ENCODE data around the gene PLPPR3. TPM values are rescaled to one million over a fixed set of nuclear protein-coding genes. Genes with fewer than 3 reads are reported as not detected.

The PLPPR3 gene
- total RNA-seq, 1 experiment from 2014 or later = 63.7 TPM

DNA sequence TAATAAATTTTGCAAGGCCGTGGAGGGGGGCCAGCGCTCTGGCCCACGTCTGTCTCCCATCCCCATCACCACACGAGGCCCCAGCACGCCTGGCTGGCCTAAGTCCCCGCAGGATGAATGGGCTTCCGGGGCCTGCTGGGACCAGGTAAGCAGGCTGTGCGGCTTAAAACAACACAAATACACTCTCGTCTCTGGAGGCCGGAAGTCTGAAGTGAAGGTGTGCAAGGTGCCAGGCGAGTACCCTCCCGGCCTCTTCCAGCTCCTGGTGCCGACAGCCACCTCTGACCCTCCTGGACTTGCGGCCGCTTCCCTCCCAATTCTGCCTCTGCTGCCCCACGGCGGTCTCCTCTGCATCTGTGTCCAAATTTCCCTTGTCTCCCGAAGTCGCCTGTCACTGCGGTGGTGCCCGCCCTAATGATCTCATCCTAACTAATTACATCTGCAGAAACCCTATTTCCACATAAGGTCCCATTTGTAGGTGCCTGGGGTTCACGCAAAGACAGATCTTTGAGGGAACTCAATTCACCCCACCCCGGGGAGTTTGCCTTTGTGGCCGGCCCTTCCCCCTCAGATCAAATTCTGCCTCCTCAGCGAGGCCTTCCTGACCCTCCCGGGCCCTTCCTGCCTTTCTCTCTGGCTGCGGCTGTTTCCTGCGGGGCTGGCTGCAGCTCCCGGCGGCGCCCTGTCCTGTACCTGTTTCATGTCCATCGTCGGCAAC, 32.6 kb downstream of the PLPPR3 start:
- intact Hi-C loops (cut with micrococcal nuclease; ENCODE audit: unreplicated experiment) = no loop called here
- CTCF ChIA-PET = no interaction called here
- ATAC-seq = peak; percentile 74

DNA sequence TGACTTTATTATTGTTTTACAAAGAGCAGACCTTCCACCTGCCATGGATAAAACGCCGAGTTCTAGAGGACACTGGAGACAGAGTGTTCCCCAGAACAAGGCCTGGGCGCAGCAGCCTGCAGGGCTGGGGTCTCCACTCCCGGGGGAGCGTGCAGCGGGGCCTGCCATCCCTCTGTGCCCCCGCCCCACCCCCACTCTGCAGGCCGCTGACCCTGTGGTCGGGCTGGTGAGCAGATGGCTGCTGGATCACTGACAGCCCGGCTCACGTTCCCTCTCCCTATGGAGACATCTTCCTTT, 33.1 kb downstream of the PLPPR3 start:
- TF ChIP-seq POLR2AphosphoS5 (IDR thresholded peaks at IDR 0.05; ENCODE audit: low read depth, low read length) (peak; percentile 11; the same call in 1 of the 2 replicates), SIN3A (IDR thresholded peaks at IDR 0.05; ENCODE audit: borderline replicate concordance, insufficient read depth, low read depth, low read length) (no peak), REST (IDR thresholded peaks at IDR 0.05; ENCODE audit: insufficient read depth in 1 of 2, low read depth in 2 of 2, low read length in 1 of 2) (no peak)
- intact Hi-C loops (cut with micrococcal nuclease; ENCODE audit: unreplicated experiment) (no loop called here), in situ Hi-C loops (cut with HindIII; ENCODE audit: low pct_unique_long_range_greater_than_20kb, low sequenced_read_pairs) (no loop called here)
- H3K4me3 ChIP-seq (ENCODE audit: low read depth in 2 of 2, low read length in 2 of 2) = no peak overlapping the region
- peak overlapping the region; percentile 86 for H3K27ac ChIP-seq (ENCODE audit: low read length)
- DNase-seq (ENCODE audit: low read depth, low spot score) = no peak
- ChIA-PET CTCF (no interaction called here), POLR2A (no interaction called here)
- no TSS peak for BruUV-seq (replicated peaks)
- no peak; the same call in 1 of the 2 replicates for ATAC-seq
- H3K4me1 ChIP-seq (ENCODE audit: control insufficient read depth, insufficient read depth, low read length) = peaks cover 24% of the 10 kb centered on the region
- H3K27me3 ChIP-seq (ENCODE audit: control insufficient read depth, insufficient read depth, low read length) = no peaks in the 10 kb centered on the region
- no peaks in the 10 kb centered on the region for H3K9me3 ChIP-seq (ENCODE audit: control insufficient read depth, insufficient read depth, low read depth, low read length)
- no peaks in the 10 kb centered on the region for H3K36me3 ChIP-seq (ENCODE audit: control insufficient read depth, insufficient read depth, low read length)

More for the DNA sequence above, 32.6 kb downstream of the PLPPR3 start:
- Histone ChIP-seq H3K36me3 (ENCODE audit: control insufficient read depth, insufficient read depth, low read length) (no peaks in the 10 kb centered on the region), H3K27me3 (ENCODE audit: control insufficient read depth, insufficient read depth, low read length) (no peaks in the 10 kb centered on the region), H3K4me1 (ENCODE audit: control insufficient read depth, insufficient read depth, low read length) (peaks cover 24% of the 10 kb centered on the region), H3K27ac (ENCODE audit: low read length) (peak overlapping the region; percentile 86), H3K4me3 (ENCODE audit: low read depth in 2 of 2, low read length in 2 of 2) (peak overlapping the region in 1 of 2 experiments; percentile 13; a peak in 1 of 4 replicates), H3K9me3 (ENCODE audit: control insufficient read depth, insufficient read depth, low read depth, low read length) (no peaks in the 10 kb centered on the region)
- no TSS peak for BruUV-seq (replicated peaks)
- in situ Hi-C loops (cut with HindIII; ENCODE audit: low pct_unique_long_range_greater_than_20kb, low sequenced_read_pairs) = no loop called here
- POLR2A ChIA-PET = no interaction called here
- DNase-seq (ENCODE audit: low read depth, low spot score) = no peak
- TF ChIP-seq REST (IDR thresholded peaks at IDR 0.05; ENCODE audit: insufficient read depth in 1 of 2, low read depth in 2 of 2, low read length in 1 of 2) (no peak), SIN3A (IDR thresholded peaks at IDR 0.05; ENCODE audit: borderline replicate concordance, insufficient read depth, low read depth, low read length) (no peak), POLR2AphosphoS5 (IDR thresholded peaks at IDR 0.05; ENCODE audit: low read depth, low read length) (peak; percentile 5; the same call in 1 of the 2 replicates), TCF7L2 (IDR thresholded peaks at IDR 0.05; ENCODE audit: low read depth, low read length) (no peak; the same call in 1 of the 2 replicates)
- TF ChIP-seq, protein P1, sequence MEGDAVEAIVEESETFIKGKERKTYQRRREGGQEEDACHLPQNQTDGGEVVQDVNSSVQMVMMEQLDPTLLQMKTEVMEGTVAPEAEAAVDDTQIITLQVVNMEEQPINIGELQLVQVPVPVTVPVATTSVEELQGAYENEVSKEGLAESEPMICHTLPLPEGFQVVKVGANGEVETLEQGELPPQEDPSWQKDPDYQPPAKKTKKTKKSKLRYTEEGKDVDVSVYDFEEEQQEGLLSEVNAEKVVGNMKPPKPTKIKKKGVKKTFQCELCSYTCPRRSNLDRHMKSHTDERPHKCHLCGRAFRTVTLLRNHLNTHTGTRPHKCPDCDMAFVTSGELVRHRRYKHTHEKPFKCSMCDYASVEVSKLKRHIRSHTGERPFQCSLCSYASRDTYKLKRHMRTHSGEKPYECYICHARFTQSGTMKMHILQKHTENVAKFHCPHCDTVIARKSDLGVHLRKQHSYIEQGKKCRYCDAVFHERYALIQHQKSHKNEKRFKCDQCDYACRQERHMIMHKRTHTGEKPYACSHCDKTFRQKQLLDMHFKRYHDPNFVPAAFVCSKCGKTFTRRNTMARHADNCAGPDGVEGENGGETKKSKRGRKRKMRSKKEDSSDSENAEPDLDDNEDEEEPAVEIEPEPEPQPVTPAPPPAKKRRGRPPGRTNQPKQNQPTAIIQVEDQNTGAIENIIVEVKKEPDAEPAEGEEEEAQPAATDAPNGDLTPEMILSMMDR (IDR thresholded peaks at IDR 0.05) = no peak
